ENCODE results near the gene VWA8.
"Not testable (repeated sequence)": the region's sequence is repeated elsewhere in the genome, so short reads cannot be mapped to it uniquely, and the experiment has no call there.

VWA8 gene

GRCh38 chr13:41952749-41953148 is 8.2 kb downstream of the VWA8 start:
- Histone ChIP-seq H3K27me3 (ENCODE audit: control insufficient read depth, low read length) (no peaks in the 10 kb centered on the region), H3K4me3 (ENCODE audit: low read length) (no peak overlapping the region), H3F3A (ENCODE audit: control insufficient read depth, insufficient read depth) (no peaks in the 10 kb centered on the region), H3K4me2 (ENCODE audit: low read length) (no peak overlapping the region), H3K9me2 (replicated peaks; ENCODE audit: control insufficient read depth, low read length) (no peaks in the 10 kb centered on the region), H3K9me3 (ENCODE audit: control insufficient read depth, insufficient read depth, low read length) (no peaks in the 10 kb centered on the region), H3K27ac (ENCODE audit: low read depth, low read length) (no peak overlapping the region), H3K4me1 (ENCODE audit: control insufficient read depth, low read length) (peaks cover 18% of the 10 kb centered on the region), H4K20me1 (ENCODE audit: control insufficient read depth, insufficient read depth, low read depth, low read length) (no peaks in the 10 kb centered on the region), H3K36me3 (ENCODE audit: control insufficient read depth, low read length) (peaks cover 17% of the 10 kb centered on the region), H3K79me2 (ENCODE audit: control insufficient read depth, low read length) (peaks cover 62% of the 10 kb centered on the region)
- TF ChIP-seq, protein P1, sequence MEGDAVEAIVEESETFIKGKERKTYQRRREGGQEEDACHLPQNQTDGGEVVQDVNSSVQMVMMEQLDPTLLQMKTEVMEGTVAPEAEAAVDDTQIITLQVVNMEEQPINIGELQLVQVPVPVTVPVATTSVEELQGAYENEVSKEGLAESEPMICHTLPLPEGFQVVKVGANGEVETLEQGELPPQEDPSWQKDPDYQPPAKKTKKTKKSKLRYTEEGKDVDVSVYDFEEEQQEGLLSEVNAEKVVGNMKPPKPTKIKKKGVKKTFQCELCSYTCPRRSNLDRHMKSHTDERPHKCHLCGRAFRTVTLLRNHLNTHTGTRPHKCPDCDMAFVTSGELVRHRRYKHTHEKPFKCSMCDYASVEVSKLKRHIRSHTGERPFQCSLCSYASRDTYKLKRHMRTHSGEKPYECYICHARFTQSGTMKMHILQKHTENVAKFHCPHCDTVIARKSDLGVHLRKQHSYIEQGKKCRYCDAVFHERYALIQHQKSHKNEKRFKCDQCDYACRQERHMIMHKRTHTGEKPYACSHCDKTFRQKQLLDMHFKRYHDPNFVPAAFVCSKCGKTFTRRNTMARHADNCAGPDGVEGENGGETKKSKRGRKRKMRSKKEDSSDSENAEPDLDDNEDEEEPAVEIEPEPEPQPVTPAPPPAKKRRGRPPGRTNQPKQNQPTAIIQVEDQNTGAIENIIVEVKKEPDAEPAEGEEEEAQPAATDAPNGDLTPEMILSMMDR (IDR thresholded peaks at IDR 0.05; ENCODE audit: low read depth, low read length, poor library complexity, severe bottlenecking), result no peak
- TF ChIP-seq EZH2phosphoT487 (IDR thresholded peaks at IDR 0.05; ENCODE audit: borderline replicate concordance, low read length), result no peak

DNA sequence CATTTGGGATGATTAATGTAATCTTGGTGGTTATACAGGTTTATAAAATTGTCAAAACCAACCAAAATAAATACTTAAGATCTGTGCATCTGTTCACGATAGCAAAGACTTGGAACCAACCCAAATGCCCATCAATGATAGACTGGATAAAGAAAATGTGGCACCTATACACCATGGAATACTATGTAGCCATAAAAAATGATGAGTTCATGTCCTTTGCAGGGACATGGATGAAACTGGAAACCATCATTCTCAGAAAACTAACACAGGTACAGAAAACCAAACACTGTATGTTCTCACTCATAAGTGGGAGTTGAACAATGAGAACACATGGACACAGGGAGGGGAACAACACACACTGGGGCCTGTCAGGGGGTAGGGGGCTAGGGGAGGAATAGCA is 11.8 kb downstream of the VWA8 start:
- H3K36me3 ChIP-seq (ENCODE audit: control insufficient read depth, low read length), result peaks cover 12% of the 10 kb centered on the region
- H3F3A ChIP-seq (ENCODE audit: control insufficient read depth, insufficient read depth); H3K4me2 ChIP-seq (ENCODE audit: low read length); H3K27me3 ChIP-seq (ENCODE audit: control insufficient read depth, low read length); H3K9me3 ChIP-seq (ENCODE audit: control insufficient read depth, insufficient read depth, low read length); H3K27ac ChIP-seq (ENCODE audit: low read depth, low read length); H3K4me3 ChIP-seq (ENCODE audit: low read length); H3K9me2 ChIP-seq (replicated peaks; ENCODE audit: control insufficient read depth, low read length); H4K20me1 ChIP-seq (ENCODE audit: control insufficient read depth, insufficient read depth, low read depth, low read length); H3K4me1 ChIP-seq (ENCODE audit: control insufficient read depth, low read length): not testable (repeated sequence)
- peaks cover 35% of the 10 kb centered on the region for H3K79me2 ChIP-seq (ENCODE audit: control insufficient read depth, low read length)

DNA sequence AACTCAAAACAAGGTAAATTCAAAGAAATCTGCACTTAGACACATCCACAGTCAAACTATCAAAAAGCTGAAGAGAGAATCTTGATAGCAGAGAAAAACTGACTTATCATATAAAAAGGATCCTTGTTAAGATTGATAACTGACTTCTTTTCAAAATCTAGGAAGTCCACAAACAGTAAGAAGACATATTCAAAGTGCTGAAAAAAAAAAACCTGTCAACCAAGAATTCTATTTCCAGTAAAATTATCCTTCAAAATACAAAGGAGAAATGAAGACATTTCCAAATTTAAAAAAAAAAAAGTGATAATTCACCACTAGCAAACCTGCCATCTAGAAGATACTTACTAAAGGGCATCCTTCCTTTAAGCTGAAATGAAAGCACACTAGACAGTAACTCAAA is 15.0 kb downstream of the VWA8 start:
- Histone ChIP-seq H3F3A (ENCODE audit: control insufficient read depth, insufficient read depth) (no peaks in the 10 kb centered on the region), H3K79me2 (ENCODE audit: control insufficient read depth, low read length) (peaks cover 15% of the 10 kb centered on the region), H3K4me1 (ENCODE audit: control insufficient read depth, low read length) (no peaks in the 10 kb centered on the region), H3K9me3 (ENCODE audit: control insufficient read depth, insufficient read depth, low read length) (no peaks in the 10 kb centered on the region), H3K27me3 (ENCODE audit: control insufficient read depth, low read length) (no peaks in the 10 kb centered on the region), H3K9me2 (replicated peaks; ENCODE audit: control insufficient read depth, low read length) (no peaks in the 10 kb centered on the region), H4K20me1 (ENCODE audit: control insufficient read depth, insufficient read depth, low read depth, low read length) (no peaks in the 10 kb centered on the region), H3K36me3 (ENCODE audit: control insufficient read depth, low read length) (peaks cover 17% of the 10 kb centered on the region), H3K27ac (ENCODE audit: low read depth, low read length) (no peak overlapping the region), H3K4me3 (ENCODE audit: low read length) (no peak overlapping the region), H3K4me2 (ENCODE audit: low read length) (no peak overlapping the region)
- TF ChIP-seq EZH2phosphoT487 (IDR thresholded peaks at IDR 0.05; ENCODE audit: borderline replicate concordance, low read length), result no peak
- TF ChIP-seq, protein P1 (IDR thresholded peaks at IDR 0.05; ENCODE audit: low read depth, low read length, poor library complexity, severe bottlenecking), result no peak

- Histone ChIP-seq H3K79me2 (ENCODE audit: control insufficient read depth, low read length) (peaks cover 18% of the 10 kb centered on the region), H3K27ac (ENCODE audit: low read depth, low read length) (no peak overlapping the region), H3K4me1 (ENCODE audit: control insufficient read depth, low read length) (no peaks in the 10 kb centered on the region), H4K20me1 (ENCODE audit: control insufficient read depth, insufficient read depth, low read depth, low read length) (no peaks in the 10 kb centered on the region), H3F3A (ENCODE audit: control insufficient read depth, insufficient read depth) (no peaks in the 10 kb centered on the region), H3K36me3 (ENCODE audit: control insufficient read depth, low read length) (peaks cover 17% of the 10 kb centered on the region), H3K4me3 (ENCODE audit: low read length) (no peak overlapping the region), H3K9me2 (replicated peaks; ENCODE audit: control insufficient read depth, low read length) (no peaks in the 10 kb centered on the region), H3K9me3 (ENCODE audit: control insufficient read depth, insufficient read depth, low read length) (no peaks in the 10 kb centered on the region), H3K27me3 (ENCODE audit: control insufficient read depth, low read length) (no peaks in the 10 kb centered on the region), H3K4me2 (ENCODE audit: low read length) (no peak overlapping the region)
- TF ChIP-seq, protein P1 (IDR thresholded peaks at IDR 0.05; ENCODE audit: low read depth, low read length, poor library complexity, severe bottlenecking), result no peak
- no peak for TF ChIP-seq EZH2phosphoT487 (IDR thresholded peaks at IDR 0.05; ENCODE audit: borderline replicate concordance, low read length)
Observed at GRCh38 chr13:41944635-41945397, 16.1 kb downstream of the VWA8 start.
